ENCODE results near the gene ADAMTS17. TPM values are rescaled to one million over a fixed set of nuclear protein-coding genes. Genes with fewer than 3 reads are reported as not detected.

Gene ADAMTS17
- total and polyA plus RNA-seq, 9 of the 15 experiments (the other 6 are each of a cell fraction or from before 2014, with no cell fraction given), result 0.01 to 0.14 (median 0.07) TPM; not detected in 6

GRCh38 chr15:99997112-99997651, 344.6 kb downstream of the ADAMTS17 start (continued):
- TF ChIP-seq MED1 (CRISPR knock-in tag; IDR thresholded peaks at IDR 0.05; ENCODE audit: borderline replicate concordance), result no peak
- no peak for TF ChIP-seq FOXJ3 (CRISPR knock-in tag; IDR thresholded peaks at IDR 0.05)
- no peak for TF ChIP-seq CAMTA2 (CRISPR knock-in tag; conservative IDR thresholded peaks at IDR 0.05)
- TF ChIP-seq BRD9 (IDR thresholded peaks at IDR 0.05; ENCODE audit: low read depth, partially characterized antibody), result no peak
- TF ChIP-seq BCL6 (CRISPR knock-in tag; IDR thresholded peaks at IDR 0.05), result no peak
- no peak for TF ChIP-seq RBM17 (IDR thresholded peaks at IDR 0.05; ENCODE audit: borderline replicate concordance, low read depth, low read length)
- no peak for TF ChIP-seq RAD21 (CRISPR knock-in tag; conservative IDR thresholded peaks at IDR 0.05 in 1 of 2, IDR thresholded peaks at IDR 0.05 in 1 of 2)
- no peak for TF ChIP-seq ZNF778 (CRISPR knock-in tag; IDR thresholded peaks at IDR 0.05)
- TF ChIP-seq IRF9 (tag; IDR thresholded peaks at IDR 0.05), result no peak
- TF ChIP-seq KLF13 (tag; IDR thresholded peaks at IDR 0.05; ENCODE audit: borderline replicate concordance, low read depth), result no peak
- no peak for TF ChIP-seq ZNF586 (CRISPR knock-in tag; conservative IDR thresholded peaks at IDR 0.05)
- no peak for TF ChIP-seq NR1H2 (CRISPR knock-in tag; IDR thresholded peaks at IDR 0.05)
- TF ChIP-seq CHD7 (IDR thresholded peaks at IDR 0.05; ENCODE audit: low read depth, low read length), result no peak
